ENCODE data around the gene SGMS1.
"Not testable (repeated sequence)": the region's sequence is repeated elsewhere in the genome, so short reads cannot be mapped to it uniquely, and the experiment has no call there.

SGMS1 gene

GRCh38 chr10:50281210-50281966 is 342.4 kb downstream of the SGMS1 start:
- H3K4me3 ChIP-seq (ENCODE audit: low read length) = no peak overlapping the region
- TF ChIP-seq CTCF (IDR thresholded peaks at IDR 0.05; ENCODE audit: insufficient read depth, low read depth, low read length, missing control alignments) = no peak
- DNase-seq (ENCODE audit: low read depth) = no peak

GRCh38 chr10:50280049-50280841 is 343.5 kb downstream of the SGMS1 start:
- H3K4me3 ChIP-seq (ENCODE audit: low read length) = no peak overlapping the region
- DNase-seq (ENCODE audit: low read depth) = no peak
- no peak for TF ChIP-seq CTCF (IDR thresholded peaks at IDR 0.05; ENCODE audit: insufficient read depth, low read depth, low read length, missing control alignments)

GRCh38 chr10:50279489-50279888 is 344.3 kb downstream of the SGMS1 start:
- TF ChIP-seq CTCF (IDR thresholded peaks at IDR 0.05; ENCODE audit: insufficient read depth, low read depth, low read length, missing control alignments) = no peak
- no peak overlapping the region for H3K4me3 ChIP-seq (ENCODE audit: low read length)
- DNase-seq (ENCODE audit: low read depth) = peak; percentile 60

GRCh38 chr10:50275650-50276235 is 348.0 kb downstream of the SGMS1 start:
- TF ChIP-seq CTCF (IDR thresholded peaks at IDR 0.05; ENCODE audit: insufficient read depth, low read depth, low read length, missing control alignments) = peak; percentile 61
- no peak overlapping the region for H3K4me3 ChIP-seq (ENCODE audit: low read length)
- peak; percentile 38 for DNase-seq (ENCODE audit: low read depth)

GRCh38 chr10:50272531-50272930 is 351.2 kb downstream of the SGMS1 start:
- TF ChIP-seq CTCF (IDR thresholded peaks at IDR 0.05; ENCODE audit: insufficient read depth, low read depth, low read length, missing control alignments) = no peak
- DNase-seq (ENCODE audit: low read depth) = no peak
- no peak overlapping the region for H3K4me3 ChIP-seq (ENCODE audit: low read length)

GRCh38 chr10:50271564-50272250 is 352.0 kb downstream of the SGMS1 start:
- DNase-seq (ENCODE audit: low read depth) = no peak
- no peak overlapping the region for H3K4me3 ChIP-seq (ENCODE audit: low read length)
- no peak for TF ChIP-seq CTCF (IDR thresholded peaks at IDR 0.05; ENCODE audit: insufficient read depth, low read depth, low read length, missing control alignments)

GRCh38 chr10:50267877-50268276 is 355.9 kb downstream of the SGMS1 start:
- H3K4me3 ChIP-seq (ENCODE audit: low read length); DNase-seq (ENCODE audit: low read depth): not testable (repeated sequence)

- DNase-seq (ENCODE audit: low read depth); H3K4me3 ChIP-seq (ENCODE audit: low read length): not testable (repeated sequence)
Observed at GRCh38 chr10:50262625-50263024, 361.1 kb downstream of the SGMS1 start.

All from epithelial cell of esophagus (primary cell).